ENCODE data around the gene MSX2.

MSX2 gene

DNA sequence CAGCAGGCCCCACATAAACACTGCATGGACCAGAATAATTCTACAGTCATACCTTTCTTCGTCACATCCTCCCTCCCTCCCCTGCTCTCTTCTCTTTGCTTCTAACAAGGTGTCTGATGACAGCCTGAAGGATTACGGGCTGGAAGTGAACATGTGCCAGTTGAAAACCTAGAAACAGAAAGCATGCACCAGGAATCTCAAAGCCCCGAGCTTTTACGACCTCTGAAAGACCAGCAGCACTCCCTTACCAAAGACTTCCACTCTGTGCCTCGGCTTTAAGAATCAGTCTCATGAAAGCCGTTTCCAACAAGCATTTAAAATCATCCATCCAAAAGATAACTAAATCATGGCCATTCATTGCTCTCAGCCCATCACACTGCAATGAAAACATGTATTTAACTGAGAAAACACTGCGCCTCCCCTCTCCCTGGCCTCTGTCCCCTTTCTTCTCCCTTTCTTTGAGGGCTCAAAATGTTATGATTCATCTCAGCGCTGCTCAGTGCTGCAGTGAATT, 21.3 kb downstream of the MSX2 start:
- Histone ChIP-seq H3K27me3 (ENCODE audit: control insufficient read depth, low read length) (no peaks in the 10 kb centered on the region), H3K4me2 (ENCODE audit: low read length) (no peak overlapping the region), H3K27ac (ENCODE audit: low read depth, low read length) (no peak overlapping the region), H3K9me2 (replicated peaks; ENCODE audit: control insufficient read depth, low read length) (no peaks in the 10 kb centered on the region), H3F3A (ENCODE audit: control insufficient read depth, insufficient read depth) (no peaks in the 10 kb centered on the region), H4K20me1 (ENCODE audit: control insufficient read depth, insufficient read depth, low read depth, low read length) (no peaks in the 10 kb centered on the region), H3K36me3 (ENCODE audit: control insufficient read depth, low read length) (no peaks in the 10 kb centered on the region), H3K79me2 (ENCODE audit: control insufficient read depth, low read length) (no peaks in the 10 kb centered on the region), H3K9me3 (ENCODE audit: control insufficient read depth, insufficient read depth, low read length) (peaks cover 8% of the 10 kb centered on the region; the same call in 1 of the 2 replicates), H3K4me1 (ENCODE audit: control insufficient read depth, low read length) (no peaks in the 10 kb centered on the region), H3K4me3 (ENCODE audit: low read length) (no peak overlapping the region)
- TF ChIP-seq EZH2phosphoT487 (IDR thresholded peaks at IDR 0.05; ENCODE audit: borderline replicate concordance, low read length): no peak
- TF ChIP-seq, protein P1, sequence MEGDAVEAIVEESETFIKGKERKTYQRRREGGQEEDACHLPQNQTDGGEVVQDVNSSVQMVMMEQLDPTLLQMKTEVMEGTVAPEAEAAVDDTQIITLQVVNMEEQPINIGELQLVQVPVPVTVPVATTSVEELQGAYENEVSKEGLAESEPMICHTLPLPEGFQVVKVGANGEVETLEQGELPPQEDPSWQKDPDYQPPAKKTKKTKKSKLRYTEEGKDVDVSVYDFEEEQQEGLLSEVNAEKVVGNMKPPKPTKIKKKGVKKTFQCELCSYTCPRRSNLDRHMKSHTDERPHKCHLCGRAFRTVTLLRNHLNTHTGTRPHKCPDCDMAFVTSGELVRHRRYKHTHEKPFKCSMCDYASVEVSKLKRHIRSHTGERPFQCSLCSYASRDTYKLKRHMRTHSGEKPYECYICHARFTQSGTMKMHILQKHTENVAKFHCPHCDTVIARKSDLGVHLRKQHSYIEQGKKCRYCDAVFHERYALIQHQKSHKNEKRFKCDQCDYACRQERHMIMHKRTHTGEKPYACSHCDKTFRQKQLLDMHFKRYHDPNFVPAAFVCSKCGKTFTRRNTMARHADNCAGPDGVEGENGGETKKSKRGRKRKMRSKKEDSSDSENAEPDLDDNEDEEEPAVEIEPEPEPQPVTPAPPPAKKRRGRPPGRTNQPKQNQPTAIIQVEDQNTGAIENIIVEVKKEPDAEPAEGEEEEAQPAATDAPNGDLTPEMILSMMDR (IDR thresholded peaks at IDR 0.05; ENCODE audit: low read depth, low read length, poor library complexity, severe bottlenecking): no peak

DNA sequence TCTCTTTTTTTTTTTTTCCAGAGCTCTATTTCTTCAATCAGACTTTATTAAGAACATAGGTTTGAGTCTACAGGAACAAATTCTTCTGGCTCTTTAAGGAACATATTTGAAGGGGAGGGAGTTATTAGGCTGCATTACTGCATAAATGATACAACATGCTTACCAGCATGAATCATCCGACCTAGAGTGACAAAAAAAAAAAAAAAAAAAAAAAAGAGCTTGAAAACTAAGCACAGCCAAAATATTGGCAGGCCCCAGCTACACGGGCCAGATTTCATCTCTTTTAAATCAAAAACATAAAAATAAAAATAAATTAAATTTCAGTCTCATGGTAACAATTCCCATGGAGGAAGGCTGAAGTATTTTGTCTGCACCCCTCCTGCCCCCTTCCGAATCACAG, 26.3 kb downstream of the MSX2 start:
- Histone ChIP-seq H3K36me3 (ENCODE audit: control insufficient read depth, low read length) (no peaks in the 10 kb centered on the region), H3K27me3 (ENCODE audit: control insufficient read depth, low read length) (no peaks in the 10 kb centered on the region), H3K27ac (ENCODE audit: low read depth, low read length) (no peak overlapping the region), H3K79me2 (ENCODE audit: control insufficient read depth, low read length) (no peaks in the 10 kb centered on the region), H3F3A (ENCODE audit: control insufficient read depth, insufficient read depth) (no peaks in the 10 kb centered on the region), H3K4me2 (ENCODE audit: low read length) (no peak overlapping the region), H3K9me3 (ENCODE audit: control insufficient read depth, insufficient read depth, low read length) (no peaks in the 10 kb centered on the region), H3K4me1 (ENCODE audit: control insufficient read depth, low read length) (no peaks in the 10 kb centered on the region), H3K4me3 (ENCODE audit: low read length) (no peak overlapping the region), H3K9me2 (replicated peaks; ENCODE audit: control insufficient read depth, low read length) (no peaks in the 10 kb centered on the region), H4K20me1 (ENCODE audit: control insufficient read depth, insufficient read depth, low read depth, low read length) (no peaks in the 10 kb centered on the region)
- TF ChIP-seq, protein P1 (IDR thresholded peaks at IDR 0.05; ENCODE audit: low read depth, low read length, poor library complexity, severe bottlenecking): no peak
- no peak for TF ChIP-seq EZH2phosphoT487 (IDR thresholded peaks at IDR 0.05; ENCODE audit: borderline replicate concordance, low read length)

DNA sequence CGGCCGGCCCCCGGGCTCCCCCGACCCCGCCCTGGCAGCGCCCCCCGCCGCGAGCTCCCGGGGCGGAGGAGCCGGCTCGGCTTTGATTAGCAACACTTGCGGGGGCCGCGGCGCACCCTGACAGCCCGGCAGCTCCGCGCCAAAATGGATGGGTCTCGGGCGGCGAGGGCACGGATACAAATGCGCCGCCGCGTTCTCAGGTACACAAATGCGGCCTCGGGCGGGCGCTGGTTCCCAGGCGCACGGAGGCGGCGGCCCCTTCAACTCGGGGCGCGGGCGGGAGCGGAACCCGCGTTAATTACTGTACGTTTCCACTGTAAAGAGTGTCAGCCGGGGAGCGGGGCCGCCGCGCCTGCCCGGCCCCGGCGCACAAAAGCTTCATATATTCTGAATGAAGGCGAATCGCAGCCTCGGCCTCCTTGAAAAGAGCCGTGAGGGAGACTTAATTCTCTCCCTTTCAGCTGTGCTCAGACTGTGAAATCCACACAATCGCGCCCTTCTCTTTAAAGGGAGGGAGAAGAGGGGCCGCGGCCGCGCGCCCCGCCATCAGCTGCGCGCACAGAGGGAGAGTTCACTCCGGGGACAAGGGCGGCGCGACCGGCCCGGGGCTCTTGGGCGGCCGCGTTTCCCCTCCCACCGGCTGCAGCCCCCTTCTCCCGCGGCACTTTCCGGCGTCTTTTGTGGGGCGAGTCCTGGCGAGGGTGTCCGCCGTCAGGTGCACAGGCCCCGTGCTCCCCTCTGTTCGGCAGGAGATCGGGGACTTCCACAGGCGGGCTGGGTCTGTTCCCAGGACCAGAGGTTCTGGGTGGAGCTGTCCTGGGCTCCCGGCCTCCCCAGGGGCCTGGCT, 27.0 kb downstream of the MSX2 start:
- no peaks in the 10 kb centered on the region for H3K27me3 ChIP-seq (ENCODE audit: control insufficient read depth, low read length)
- TF ChIP-seq, protein P1 (IDR thresholded peaks at IDR 0.05; ENCODE audit: low read depth, low read length, poor library complexity, severe bottlenecking): no peak
- TF ChIP-seq EZH2phosphoT487 (IDR thresholded peaks at IDR 0.05; ENCODE audit: borderline replicate concordance, low read length): no peak
- H3K27ac ChIP-seq (ENCODE audit: low read depth, low read length): no peak overlapping the region
- no peaks in the 10 kb centered on the region for H3F3A ChIP-seq (ENCODE audit: control insufficient read depth, insufficient read depth)
- no peaks in the 10 kb centered on the region for H4K20me1 ChIP-seq (ENCODE audit: control insufficient read depth, insufficient read depth, low read depth, low read length)
- no peaks in the 10 kb centered on the region for H3K9me2 ChIP-seq (replicated peaks; ENCODE audit: control insufficient read depth, low read length)
- no peaks in the 10 kb centered on the region for H3K9me3 ChIP-seq (ENCODE audit: control insufficient read depth, insufficient read depth, low read length)
- H3K79me2 ChIP-seq (ENCODE audit: control insufficient read depth, low read length): no peaks in the 10 kb centered on the region
- H3K4me2 ChIP-seq (ENCODE audit: low read length): no peak overlapping the region
- no peak overlapping the region for H3K4me3 ChIP-seq (ENCODE audit: low read length)
- no peaks in the 10 kb centered on the region for H3K36me3 ChIP-seq (ENCODE audit: control insufficient read depth, low read length)
- no peaks in the 10 kb centered on the region for H3K4me1 ChIP-seq (ENCODE audit: control insufficient read depth, low read length)
